HG03575 (cell line): ENCODE results near the gene HHEX.

Source experiments
- ATAC-seq: cut with Tn5 transposase; IDR thresholded peaks from one replicate; pipeline ENCODE4 v1.9.1; 2021; ENCODE audit not compliant: unreplicated experiment, insufficient number of reproducible peaks, low FRiP score; ENCODE audit errors: extremely low read depth

Gene HHEX

GRCh38 chr10:92692080-92692671 is 2.4 kb downstream of the HHEX start:
- ATAC-seq, result no peak

GRCh38 chr10:92692697-92693533 is 3.2 kb downstream of the HHEX start:
- ATAC-seq, result no peak

DNA sequence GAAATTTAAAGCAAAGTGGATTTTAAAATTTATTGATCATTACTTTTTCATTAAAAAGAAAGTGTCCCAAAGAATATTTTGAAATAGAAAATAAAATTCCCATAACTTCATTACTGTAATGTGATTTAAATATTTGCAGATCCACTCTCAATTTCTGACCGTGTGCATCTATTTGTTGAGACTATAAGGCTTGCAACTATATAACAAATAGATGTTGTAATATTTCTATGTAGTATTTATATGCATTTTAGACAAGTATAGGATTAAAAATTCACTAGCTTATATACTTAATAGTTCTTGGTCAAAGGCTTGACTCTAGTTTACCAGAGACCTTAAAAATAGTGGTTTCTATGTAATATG is 3.8 kb downstream of the HHEX start:
- ATAC-seq, result no peak

GRCh38 chr10:92695679-92696605 is 6.2 kb downstream of the HHEX start:
- ATAC-seq, result no peak

GRCh38 chr10:92696606-92697383 is 7.0 kb downstream of the HHEX start:
- no peak for ATAC-seq

DNA sequence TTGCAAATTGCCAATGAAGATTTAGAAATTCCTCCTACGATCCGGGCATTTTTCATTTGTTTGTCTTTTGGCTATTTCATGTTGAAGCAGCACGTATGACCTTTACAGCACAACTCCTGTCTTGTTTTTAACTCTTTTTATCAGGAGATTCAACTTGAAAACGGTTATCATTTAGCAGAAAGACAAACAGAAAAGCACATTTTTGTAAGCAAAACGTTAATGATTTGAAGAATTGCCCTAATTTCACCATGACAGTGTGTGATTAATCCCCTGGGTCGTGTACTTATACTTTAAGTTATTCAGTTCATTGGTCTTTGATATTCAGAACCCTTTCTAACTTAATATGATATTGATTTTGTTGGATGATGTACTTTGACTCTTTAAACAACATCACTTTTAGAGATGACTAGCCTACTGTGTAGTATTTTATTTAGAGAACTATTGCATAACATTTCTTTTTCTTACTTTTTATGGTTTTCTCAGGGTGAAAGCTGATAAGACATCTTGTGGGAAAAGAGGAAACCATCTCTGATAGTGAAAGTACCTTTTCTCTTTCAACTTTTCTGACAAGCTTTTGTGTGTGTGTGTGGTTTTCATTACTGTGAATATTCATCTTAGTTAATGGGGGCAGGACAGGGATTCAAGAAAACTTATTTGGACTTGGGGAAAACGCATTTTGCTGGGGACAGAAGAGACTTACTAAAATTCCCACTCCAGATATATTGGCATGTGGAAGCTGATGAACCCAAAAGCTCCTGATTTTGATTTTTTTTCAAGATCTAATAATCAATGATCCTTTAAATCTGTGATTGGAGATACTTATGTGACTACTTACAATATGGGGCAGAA is 8.1 kb downstream of the HHEX start:
- no peak for ATAC-seq

DNA sequence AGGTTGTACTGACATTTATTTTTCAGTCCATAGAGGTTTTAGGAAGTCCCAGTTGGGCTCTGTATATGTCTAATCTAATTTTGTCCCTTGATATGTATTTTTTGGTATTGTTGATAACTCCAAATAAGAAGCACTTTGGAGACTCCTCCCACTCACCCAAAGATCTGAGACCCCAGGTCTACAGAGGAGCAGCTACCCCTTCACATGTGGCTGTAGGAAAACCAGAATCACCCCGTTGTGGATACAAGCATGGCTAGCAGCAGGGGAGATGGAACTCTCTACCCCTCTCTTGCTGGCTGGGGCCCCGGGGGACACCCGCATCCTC is 9.4 kb downstream of the HHEX start:
- no peak for ATAC-seq

DNA sequence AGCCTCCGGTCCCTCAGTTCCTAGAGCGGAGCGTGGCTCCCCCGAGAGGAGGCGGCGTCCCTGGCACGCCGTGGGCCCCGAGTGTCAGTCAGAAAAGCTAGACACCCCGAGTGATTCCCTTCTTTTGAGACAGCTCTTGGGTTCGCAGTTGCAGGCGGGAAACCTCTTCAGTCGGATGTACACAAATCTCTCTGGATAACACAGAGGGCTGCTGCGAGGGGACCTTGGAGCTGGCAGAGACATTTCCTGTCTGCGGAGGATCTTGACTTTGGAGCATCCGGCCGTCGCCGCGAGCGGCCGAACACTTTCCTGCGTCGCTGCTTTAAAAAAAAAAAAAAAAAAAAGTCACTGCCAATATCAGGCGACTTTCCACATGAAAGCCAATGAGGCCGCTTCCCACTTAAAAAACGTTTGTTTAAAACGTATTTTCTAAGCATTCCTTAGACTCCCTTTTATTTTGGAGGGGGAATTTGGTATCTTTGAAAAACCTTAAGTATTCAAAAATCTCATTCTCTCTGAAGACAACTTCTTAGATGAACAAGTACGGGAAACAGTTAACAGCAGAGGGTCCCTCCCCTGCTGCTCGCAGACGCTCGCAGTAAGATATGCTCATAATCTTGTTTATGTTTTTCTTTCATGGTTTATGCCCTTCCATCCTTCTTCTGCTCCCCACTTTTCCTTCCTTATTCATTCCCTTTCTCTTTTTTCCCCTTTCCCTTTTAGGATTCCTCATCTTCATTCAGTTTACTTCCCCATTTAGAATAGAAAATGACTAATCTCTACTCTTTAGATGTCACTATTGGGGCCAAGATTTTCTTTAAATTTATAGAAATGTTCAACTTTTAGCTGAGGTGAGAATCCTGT is 10.0 kb downstream of the HHEX start:
- ATAC-seq, result no peak

GRCh38 chr10:92702301-92702916 is 12.7 kb downstream of the HHEX start:
- no peak for ATAC-seq

GRCh38 chr10:92712016-92712889 is 22.5 kb downstream of the HHEX start:
- no peak for ATAC-seq

- no peak for ATAC-seq
Measured at GRCh38 chr10:92714152-92714845, 24.5 kb downstream of the HHEX start.

DNA sequence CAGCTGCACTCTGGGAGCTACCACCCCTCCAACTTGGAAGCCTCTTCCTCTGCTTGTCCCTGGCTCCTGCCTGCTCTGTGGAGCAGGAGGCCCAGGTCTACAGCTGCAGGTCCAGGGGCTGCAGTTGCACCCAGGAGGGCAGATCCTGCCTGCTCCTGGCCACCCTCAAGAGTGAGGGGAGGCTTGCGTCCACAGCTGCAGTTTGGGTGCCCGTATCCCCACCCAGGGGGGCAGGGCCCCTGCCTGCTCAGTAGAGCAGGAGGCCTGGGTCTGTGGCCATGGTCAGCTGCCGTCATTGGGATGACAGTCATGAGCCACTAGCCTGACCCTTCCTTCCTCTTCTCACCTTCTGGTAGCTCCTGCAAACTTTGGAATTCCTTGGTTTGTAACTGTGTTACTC is 25.1 kb downstream of the HHEX start:
- ATAC-seq, result no peak

DNA sequence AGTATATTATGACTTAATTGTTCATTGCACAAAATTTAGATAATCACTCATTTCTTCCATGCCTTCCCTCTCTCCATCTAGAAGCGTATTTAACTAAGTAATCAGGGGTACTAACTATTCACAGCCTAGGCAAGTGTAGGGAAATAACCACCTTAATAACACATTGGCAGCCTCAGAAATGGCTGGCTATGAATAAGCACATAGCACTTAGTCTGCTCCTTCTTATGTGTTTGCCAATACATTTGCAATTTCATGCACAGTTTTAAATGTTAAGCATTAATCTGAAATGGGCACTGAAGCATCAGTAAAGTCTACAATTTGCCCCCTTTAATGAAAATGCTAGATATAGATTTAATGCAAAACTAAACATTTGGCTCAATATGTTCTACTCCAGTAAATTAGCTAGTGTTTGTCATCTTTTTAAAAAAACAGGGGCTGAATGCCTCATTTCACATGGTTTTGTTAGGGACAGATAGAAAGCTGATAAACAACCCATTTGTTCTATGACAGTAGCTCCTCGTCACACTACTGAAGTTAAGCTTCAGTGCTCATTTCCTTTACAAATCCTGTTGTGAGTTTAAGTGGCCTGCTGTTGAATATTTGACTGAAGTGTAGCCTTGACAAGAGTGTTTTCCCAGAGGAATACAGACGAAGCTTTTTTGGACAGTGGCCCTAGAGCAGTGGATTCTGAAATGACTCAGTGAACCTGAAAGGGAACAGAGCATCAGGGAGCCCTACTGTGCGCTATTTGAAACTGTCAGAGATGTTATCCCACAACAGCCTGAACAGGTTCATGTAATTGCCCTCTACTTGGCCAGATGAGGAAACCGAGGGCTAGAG is 30.5 kb downstream of the HHEX start:
- no peak for ATAC-seq

DNA sequence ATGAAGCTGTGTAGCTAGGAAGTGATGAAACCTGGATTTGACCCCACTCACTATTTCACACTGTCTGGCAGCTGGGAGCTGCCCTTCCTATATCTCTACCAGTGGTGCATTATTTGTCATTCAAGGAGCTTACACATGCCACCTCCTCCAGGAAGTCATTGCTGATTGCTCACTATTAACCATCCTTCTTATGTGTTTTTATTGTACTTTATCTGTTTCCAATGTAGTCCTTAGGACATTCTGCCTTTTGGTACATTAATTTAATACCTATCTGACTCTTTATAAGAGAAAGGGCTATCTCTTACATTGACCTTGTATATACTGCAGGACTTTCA is 31.0 kb downstream of the HHEX start:
- no peak for ATAC-seq

- ATAC-seq, result no peak
Measured at GRCh38 chr10:92722349-92722748, 32.6 kb downstream of the HHEX start.
